MM.1S (cell line): ENCODE measurements around the gene TRIM63.

Experiments used
- CTCF ChIP-seq: fragments of 300-600 bp; sonication (generic); IDR thresholded peaks from 2 replicates; pipeline ENCODE4 v1.5.1; 2016; ENCODE audit warnings: antibody characterized with exemption, low read length, mixed read lengths
- EZH2phosphoT487 ChIP-seq: fragments of 300-600 bp; sonication (generic); IDR thresholded peaks from 2 replicates; pipeline ENCODE4 v1.6.1; 2018; ENCODE audit warnings: antibody characterized with exemption, low read length

GRCh38 chr1:26064553-26064952 is 2.9 kb downstream of the TRIM63 start:
- TF ChIP-seq CTCF, result no peak
- TF ChIP-seq EZH2phosphoT487, result no peak
